T-helper 1 cell (primary cell): ENCODE measurements around the gene SESN1.
"Not testable (repeated sequence)": the region's sequence is repeated elsewhere in the genome, so short reads cannot be mapped to it uniquely, and the experiment has no call there.

Source experiments
- DNase-seq, 5 donors: peaks; one replicate each; pipeline ENCODE4 v3.0.0-alpha.2; 2012 to 2020

The SESN1 gene

DNA sequence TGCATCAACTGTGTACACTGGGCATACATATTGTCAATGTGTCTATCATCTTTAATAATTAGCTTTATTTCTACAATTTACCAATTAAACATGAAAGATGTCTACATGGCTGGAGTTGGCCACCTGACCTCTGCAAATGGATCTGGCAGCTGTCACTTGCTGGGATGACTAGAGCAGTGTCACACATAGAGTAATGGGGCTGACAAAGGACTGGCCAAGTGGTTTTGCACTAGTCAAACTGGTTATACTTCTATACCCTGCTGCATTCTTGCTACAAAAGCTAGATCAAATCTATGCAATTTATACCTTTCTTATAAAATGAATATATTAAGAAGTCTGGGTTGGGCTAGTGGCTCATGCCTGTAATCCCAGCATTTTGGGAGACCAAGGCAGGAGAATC, 99.3 kb downstream of the SESN1 start:
- no peak for DNase-seq

DNA sequence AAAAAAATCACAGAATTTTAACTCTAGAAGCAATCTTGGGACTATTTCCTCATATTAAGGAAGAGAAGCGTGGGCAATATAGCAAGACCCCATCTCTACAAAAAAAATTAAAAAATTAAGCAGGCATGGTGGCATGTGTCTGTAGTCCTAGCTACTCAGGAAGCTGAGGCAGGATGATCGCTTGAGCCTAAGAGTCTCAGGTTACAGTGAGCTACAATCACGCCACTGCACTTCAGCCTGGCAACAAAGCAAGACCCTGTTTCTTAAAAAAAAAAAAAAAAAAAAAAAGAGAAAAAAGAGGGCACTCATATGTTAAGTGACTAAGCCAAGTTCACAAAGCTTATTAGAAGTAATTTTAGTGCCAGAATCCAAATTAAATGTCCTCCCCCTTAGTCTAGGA, 100.8 kb downstream of the SESN1 start:
- no peak for DNase-seq

DNA sequence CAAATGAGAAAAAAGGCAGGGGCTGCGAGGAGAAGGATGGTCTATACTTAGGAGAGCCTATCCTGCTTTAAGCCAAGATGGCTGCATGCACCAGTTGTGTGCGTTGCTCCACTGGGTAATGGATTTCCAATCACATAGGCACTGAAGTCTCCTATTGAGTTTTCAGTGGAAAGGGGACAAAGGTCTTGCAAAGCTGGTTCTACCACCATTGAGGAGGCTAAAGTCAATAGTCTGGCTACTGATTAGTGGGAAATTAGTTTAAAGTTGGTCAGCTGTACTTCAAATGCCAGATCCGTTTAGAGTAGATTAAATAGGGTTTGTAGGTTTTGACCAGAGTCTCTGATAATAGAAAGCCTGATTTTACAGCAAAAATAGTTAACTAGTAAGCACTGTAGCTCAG, 104.9 kb downstream of the SESN1 start:
- DNase-seq, result no peak

DNA sequence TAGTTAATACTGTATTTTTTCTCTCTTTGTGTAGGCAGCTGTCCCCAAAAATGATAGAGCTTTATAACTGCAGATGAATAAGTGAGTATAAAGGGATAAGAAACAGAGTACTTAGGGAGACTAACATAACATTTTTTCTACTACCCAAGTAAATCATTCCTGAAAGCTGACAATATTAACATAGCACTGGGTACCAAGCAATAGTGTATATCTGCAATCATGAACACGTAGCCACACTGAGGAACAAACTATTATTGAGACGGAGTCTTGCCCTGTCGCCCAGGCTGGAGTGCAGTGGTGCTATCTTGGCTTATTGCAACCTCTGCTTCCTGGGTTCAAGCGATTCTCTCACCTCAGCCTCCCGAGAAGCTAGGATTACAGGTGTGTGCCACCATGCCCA, 105.9 kb downstream of the SESN1 start:
- no peak for DNase-seq

DNA sequence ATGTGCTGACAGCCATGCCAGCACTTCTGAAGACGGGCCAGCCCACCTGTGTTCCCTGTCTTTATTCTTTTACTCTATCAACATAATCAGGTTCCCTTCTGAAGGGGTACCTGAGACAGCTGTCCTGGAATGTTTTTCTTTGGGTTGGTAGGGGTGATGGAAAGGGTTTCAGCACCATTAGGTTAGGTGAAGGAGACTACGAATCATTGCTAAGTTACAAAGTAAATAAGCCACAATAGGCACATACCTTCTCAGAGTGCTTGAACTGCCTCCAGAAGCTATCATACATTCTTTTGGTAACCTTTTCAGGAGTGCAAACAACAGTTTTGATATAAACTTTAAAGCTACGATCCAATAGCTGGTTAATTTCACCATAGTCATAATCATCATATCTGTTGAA, 106.3 kb downstream of the SESN1 start:
- no peak for DNase-seq

DNA sequence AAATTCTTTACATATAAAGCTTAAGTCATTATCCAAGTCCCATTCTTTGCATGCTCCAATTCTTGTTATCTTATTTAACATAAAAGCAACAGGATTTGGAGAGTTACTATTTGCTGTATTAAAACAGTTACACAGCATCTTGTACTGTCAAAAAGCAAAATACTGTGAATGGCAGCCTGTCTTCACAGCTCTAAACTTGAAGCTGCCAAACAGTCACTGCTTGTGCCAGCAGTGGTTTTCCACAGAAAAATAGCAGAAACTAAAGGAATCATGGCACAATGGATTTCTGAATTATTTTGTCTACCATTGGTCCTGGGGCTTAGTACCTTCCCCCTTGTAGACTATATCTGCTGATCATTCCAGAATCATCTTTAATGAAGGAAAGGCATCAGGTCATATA, 107.5 kb downstream of the SESN1 start:
- DNase-seq, result no peak

DNA sequence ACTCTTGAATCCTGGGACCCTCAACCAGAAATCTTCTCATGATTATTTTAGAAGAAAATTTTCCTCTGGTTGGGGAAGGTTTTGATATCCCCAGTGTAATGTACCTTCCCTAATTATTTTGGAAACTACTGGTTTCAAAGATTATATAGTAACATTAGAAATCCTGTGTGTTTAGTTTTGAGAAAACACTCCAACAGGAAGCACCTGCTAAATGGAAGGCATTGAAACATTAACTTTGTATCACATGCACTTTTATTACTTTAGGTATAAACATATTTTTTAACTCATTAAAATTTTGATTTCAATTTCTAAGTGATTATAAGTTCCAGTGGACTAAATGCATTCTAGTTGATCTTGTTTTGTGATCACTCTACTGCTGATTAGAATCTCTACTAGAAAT, 109.3 kb downstream of the SESN1 start:
- DNase-seq, result no peak

DNA sequence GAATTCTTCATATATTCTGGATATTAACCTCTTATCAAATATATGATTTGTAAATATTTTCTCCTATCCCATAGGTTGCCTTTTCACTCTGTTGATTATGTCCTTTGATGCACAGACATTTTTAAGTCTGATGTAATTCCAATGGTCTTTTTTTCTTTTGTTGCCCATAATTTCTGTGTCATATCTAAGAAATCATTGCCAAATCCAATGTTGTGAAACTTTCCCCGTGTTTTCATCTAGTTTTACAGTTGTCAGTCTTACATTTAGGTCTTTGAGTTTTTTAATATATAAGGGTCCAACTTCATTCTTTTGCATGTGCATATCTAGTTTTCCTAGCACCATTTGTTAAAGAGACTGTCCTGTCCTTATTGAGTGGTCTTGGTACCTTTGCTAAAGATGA, 111.5 kb downstream of the SESN1 start:
- no peak for DNase-seq

DNA sequence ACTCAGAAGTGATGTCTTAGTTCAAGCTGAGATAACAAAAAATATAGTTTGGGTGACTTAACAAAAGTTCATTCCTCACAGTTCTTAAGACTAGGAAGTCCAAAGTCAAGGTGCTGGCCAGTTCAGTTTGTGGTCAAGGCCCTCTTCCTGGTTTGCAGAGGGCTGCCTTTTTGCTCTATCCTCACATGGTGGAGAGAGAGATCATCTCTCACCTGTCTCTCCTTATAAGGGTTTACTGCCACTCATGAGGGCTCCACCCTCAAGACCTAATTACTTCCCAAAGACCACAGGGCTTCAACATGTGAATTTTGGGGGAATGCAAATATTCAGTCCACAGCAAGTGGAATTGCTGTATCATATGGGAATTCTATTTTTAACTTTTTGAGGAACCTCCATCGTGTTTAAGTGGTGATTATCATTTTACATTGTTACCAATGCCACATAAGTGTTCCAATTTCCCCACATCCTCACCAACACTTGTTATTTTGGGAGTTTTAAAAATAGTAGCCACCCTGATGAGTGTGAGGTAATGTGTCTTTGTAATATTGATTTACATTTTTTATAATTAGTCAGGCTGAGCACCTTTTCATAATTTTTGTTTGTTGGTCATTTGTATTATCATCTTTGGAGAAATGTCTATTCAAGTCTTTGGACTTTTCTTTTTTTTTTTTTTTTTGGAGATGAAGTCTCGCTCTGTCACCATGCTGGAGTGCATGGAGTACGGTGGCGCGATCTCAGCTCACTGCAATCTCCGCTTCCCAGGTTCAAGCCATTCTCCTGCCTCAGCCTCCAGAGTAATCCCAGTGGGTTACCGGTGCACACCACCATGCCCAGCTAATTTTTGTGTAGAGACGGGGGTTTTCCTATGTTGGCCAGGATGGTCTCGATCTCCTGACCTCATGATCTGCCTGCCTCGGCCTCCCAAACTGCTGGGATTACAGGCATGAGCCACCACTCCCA, 112.2 kb downstream of the SESN1 start:
- DNase-seq, result no peak

DNA sequence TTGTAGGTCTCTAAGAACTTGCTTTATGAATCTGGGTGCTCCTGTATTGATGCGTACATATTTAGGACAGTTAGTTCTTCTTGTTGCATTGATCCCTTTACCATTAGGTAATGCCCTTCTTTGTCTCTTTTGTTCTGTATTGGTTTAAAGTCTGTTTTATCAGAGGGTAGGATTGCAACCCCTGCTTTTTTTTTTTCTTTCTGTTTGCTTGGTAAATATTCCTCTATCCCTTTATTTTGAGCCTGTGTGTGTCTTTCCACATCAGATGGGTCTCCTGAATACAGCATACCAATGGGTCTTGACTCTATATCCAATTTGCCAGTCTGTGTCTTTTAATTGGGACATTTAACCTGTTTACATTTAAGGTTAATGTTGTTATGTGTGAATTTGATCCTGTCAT, 116.0 kb downstream of the SESN1 start:
- not testable (repeated sequence) for DNase-seq

DNA sequence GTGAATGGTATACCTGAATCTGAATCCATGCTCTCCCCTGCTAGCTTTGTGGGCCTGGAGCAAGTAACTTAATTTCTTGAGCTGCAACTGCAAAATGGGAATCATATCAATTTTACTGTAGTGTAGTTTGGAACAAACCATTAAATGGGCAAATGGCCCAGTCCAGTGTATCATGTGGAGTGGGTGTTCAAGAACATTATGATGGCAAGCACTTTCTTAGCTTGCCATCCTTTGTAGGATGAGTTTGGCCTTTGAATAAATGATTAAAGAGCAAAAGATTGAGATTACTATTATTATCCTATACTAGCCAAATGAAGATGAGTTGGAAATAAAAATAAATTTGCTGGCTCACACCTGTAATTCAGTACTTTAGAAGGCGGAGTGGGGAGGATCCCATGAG, 120.4 kb downstream of the SESN1 start:
- DNase-seq, result no peak

DNA sequence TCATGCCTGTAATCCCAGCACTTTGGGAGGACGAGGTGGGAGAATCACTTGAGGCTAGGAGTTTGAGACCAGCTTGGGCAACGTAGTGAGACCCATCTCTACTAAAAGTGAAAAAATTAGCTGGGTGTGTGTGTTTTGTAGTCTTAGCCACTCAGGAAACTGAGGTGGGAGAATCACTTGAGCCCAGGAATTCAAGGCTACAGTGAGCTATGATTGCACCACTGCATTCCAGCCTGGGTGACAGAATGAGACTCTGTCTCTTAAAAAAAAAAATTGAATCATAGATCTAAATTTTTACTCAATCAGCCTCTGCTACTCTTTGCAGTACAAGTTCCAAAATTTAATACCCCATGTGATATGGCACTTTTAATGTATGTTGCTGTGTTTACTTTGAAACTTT, 124.9 kb downstream of the SESN1 start:
- no peak for DNase-seq

DNA sequence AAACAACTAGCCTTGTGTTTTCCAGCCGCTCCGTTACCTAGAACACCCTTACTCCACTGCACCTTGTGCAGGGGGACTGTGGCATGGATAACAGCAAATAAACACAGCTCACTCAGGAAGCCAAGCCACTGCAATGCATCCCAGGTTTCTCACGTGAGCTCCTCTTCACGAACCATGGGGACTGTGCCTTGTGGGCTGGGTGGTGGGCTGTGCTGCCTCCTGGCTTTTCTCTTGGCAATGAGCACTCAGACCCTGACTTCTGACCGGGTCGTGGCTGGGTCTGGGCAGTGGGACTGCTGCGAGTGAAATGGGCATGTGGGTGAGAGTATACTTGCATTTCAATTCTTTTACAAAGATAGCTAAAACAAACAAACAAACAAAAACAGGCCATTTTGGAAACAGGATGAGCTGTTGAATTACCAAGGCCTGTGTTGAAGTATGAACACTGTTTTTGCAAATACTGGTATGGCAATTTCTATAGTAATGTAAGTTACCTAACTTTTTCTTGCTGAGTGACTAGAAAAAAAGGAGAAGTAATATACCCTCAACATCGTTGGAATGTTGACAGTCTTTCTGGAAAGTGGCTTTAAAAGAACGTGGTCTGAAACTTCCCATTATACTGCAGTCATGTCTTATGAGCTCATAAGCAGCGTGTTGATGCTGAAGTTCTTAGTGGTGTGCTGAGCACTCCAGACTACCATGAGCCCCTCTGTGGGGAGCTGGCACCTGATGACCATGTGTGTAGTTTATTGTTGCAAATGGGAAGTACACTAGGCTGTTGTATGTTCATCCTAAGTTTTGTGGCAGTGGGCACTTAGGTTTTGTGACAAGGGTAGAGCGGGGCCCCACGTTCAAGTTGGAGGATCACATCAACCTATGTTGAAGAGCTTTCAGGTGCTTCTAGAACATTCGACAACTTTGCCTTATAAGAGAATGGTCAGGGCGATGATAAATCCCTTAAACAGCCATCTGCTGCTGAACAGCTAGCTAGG, 126.0 kb downstream of the SESN1 start:
- no peak for DNase-seq

DNA sequence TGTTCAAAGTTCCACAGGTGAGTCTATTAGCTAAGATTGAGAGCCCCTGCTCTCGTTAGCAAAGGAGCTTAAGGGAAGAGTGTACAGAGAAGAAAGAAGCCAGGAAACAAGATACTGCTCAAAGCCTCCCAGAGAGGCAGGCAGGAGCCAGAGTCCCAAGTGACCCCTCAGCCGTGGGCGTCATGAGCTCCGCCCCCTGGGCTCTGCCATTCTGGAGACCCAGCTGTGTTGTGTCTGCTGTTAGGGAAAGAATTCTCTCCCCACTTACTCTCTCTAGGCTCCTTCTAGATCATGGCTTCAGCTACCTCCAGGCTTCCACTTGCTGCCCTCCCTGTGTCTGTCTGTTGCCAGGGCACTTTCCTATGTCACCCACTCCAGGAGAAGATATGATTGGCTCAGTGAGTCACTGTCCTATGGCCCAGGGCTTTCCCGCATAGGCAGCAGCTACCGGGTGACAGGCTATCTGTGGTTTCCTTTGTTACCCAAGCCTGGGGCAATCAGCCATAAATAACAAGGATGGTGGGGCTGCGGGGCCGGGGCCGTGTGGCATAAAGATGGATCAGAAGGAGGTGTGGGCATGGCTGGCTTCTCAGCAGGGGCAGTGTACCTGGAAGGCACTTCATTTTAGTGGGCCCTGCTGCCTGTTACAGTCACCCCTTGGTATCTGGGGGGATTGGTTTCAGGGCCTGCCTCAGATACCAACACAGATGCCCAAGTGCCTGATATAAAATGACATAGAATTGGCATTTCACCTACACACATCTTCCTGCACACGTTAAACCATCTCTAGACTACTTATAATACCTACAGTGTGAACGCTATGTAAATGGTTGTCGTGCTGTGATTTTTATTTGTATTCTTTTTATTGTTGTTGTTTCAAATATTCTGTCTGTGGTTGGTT, 127.5 kb downstream of the SESN1 start:
- DNase-seq, result no peak

DNA sequence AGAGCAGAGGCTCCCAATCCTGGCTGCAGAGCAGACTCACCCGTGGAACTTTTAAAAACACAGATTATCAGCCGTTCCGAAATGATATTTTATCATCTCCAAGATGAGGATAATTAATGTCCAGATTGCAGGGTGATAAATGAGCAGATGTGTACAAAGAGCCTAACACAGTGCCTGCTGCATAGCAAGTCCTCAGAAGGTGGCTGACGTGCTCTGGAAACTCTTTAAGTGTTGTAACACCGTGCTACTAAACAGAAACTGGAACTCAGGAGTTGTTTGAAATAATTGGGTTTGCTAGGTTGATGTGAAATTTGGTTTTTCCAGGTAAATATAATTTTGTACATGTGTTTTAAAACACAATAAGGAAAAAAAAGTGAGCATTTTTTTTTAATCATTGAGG, 128.4 kb downstream of the SESN1 start:
- no peak for DNase-seq

DNA sequence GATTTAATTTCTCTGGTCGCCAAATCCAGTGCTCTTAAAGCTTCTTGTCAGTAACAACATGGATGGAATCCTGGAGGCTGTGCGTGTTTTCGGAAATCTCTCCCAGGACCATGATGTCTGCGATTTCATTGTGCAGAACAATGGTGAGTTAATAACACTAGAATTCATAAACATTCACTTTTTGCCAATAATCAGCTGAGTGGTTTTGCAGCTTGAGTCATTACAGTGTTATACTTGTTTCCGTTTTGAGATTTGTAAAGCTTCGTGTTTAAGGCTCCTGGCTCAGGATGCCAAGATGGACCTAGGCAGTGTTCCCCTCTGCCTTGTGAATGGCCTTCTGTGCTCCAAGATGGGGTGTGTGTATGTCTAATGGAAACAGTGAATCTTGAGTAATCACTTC, 132.7 kb downstream of the SESN1 start:
- DNase-seq, result no peak

DNA sequence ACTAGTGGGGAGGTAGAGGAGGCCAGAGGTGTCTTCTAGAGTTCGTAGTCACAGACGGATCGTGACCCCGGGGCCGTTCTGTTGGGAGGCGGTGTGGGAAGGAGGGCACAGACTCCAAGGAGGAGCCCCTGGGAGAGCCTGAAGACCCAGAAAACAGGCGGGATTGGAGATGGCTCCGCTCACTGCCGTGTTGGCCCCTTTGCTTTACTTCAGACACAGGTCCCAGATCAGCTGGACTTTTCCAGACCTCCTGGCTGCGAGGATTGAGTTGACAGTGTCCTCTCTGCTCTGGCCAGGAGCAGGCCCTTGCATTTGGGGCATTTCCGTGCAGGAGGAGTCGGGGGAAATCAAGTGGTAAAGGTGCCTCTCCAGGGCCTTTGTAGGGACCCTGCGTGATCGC, 133.6 kb downstream of the SESN1 start:
- DNase-seq, result no peak

DNA sequence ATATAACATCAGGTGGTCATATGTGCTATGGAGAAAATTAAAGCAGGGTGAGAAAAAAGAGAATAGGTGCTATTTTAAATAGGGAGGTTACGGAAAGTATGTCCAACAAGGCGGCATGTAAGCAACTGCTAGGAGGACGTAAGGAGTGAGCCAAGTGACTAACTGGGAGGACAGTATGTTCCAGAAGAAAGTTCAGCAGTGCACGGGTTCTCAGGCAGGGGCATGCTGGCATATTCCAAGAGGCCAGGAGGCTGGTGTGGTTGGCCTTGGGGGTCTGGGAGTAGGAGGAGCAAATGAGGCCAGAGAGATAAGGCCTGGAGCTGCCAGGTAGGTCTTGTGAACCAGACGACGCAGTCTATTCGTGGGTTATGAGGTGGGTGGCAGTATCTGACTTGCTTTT, 134.0 kb downstream of the SESN1 start:
- DNase-seq, result no peak

DNA sequence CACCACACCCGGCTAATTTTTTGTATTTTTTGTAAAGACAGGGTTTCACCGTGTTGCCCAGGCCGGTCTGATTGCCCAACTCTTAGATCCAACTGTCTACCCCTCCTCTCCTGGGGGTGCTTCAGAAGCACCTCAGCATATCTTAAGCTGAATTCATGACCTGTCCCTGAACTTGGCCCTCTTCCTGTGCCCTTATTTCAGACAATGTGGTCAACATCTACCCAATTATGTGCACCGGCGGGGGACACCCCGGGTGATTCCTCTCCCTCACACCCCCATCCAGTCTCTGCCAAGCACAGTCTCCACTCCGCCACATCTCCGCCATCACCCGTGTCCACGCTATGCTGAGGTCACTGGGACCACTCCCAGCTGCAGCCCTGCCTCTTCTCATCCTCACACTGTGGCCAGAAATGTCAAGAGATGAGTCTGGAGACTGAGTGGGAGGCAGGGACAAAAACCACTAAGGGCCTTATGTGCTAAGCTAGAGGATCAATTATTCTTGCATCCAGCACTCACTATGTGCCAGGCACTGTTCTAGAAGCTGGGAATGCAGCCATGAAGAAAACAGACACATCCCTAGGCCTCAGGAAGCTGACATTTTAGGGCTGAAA, 134.6 kb downstream of the SESN1 start:
- no peak for DNase-seq

DNA sequence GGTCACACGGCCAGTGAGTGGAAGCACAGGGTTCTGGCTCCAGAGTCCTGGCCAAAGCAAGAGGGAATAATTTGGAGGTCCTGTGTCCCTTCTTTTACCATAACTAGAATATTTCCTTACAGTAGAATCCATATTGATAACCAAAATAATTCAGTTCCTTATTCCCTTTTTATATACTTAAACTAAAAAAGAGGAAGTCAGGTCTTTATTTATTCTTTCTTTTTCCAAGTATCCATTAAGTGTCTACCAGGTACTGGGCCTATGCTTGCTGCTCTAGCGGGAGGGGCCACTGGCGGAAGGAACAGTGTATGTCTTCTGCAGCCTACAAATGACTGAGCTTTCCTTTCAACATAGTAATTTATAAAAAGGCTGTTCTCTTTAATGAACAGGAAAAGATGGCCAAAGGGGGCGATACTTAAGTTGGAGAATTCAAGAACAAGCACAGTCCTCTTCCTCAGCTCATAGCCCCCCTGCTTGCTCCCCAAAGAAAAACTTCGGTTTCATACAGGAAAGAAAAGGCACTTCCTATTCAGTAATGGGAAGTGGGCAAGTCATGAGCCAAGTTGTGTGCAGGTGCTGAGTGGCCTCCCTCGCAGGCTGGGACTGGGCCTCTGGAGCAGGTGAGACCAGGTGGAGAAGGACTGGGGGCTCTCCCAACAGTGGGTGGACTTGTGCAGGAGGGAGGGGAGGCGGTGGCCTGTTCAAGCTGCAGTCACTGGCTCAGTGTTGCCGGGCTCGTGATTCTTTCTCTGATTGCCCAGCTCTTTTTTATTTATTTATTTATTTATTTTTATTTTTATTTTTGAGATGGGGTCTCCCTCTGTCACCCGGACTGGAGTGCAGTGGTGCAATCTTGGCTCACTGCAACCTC, 135.5 kb downstream of the SESN1 start:
- DNase-seq, result no peak

DNA sequence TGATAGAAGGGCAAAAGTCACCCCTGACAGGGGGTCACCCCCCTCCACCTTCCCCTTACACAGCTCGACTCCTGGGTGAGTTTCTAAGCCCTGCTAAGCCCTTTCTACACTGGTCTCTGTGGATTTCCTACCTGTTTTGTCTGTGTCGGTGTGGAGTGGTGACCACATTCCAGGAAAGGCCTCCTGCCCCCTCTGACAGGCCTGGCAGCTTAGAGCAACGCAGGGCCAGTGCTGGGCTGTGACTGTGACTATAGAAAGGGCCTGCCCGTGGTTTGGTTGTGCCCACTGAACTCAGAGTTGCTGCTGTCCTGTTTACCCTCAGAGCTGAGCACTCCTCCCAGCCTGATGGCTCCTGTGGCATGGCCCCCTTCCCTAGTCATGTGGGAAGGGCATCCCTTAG, 137.4 kb downstream of the SESN1 start:
- no peak for DNase-seq
